Kidney (tissue), 14 donors: ENCODE measurements around the gene ENTHD1. TPM values are rescaled to one million over a fixed set of nuclear protein-coding genes. Genes with fewer than 3 reads are reported as not detected.

Experiments used
- DNase-seq, 5 donors: peaks; one replicate each; pipeline ENCODE4 v3.0.0-alpha.2; 2013 to 2020
- FAIRE-seq: peaks from 2 replicates; lab custom pipeline; 2012; peaks lifted over from hg19 to GRCh38; lab: Jason Lieb, UNC
- H3K27ac ChIP-seq, 2 donors: one replicate each; pipeline ENCODE4 v1.7.0; 2013; ENCODE audit warnings: low read depth in 2 of 2, low read length in 2 of 2, inconsistent platforms in 1 of 2
- H3K27me3 ChIP-seq: one replicate; pipeline ENCODE4 v1.7.1; 2013; ENCODE audit warnings: low read length, inconsistent platforms; ENCODE audit not compliant: control insufficient read depth, insufficient read depth
- H3K36me3 ChIP-seq, 3 donors: one replicate each; pipeline versions ENCODE4 v1.7.0 to v1.7.1; 2013; ENCODE audit warnings: low read length in 3 of 3, control low read depth in 1 of 3, inconsistent platforms in 1 of 3; ENCODE audit not compliant: insufficient read depth in 3 of 3, control insufficient read depth in 2 of 3
- H3K4me1 ChIP-seq, 3 donors: one replicate each; pipeline versions ENCODE4 v1.7.0 to v1.7.1; 2013; ENCODE audit warnings: low read length in 3 of 3, inconsistent platforms in 1 of 3, low read depth in 1 of 3; ENCODE audit not compliant: control insufficient read depth in 2 of 3, insufficient read depth in 2 of 3
- H3K4me3 ChIP-seq, 3 donors: one replicate each; pipeline versions ENCODE4 v1.7.0 to v1.8.1; 2013; ENCODE audit warnings: low read length in 3 of 3, control low read depth in 1 of 3, inconsistent platforms in 1 of 3
- H3K9ac ChIP-seq, 3 donors: one replicate each; pipeline versions ENCODE4 v1.7.0 to v1.7.1; 2013; ENCODE audit warnings: low read length in 3 of 3, control low read depth in 1 of 3, inconsistent platforms in 1 of 3
- H3K9me3 ChIP-seq, 3 donors: one replicate each; pipeline versions ENCODE4 v1.7.0 to v1.7.1; 2013; ENCODE audit warnings: low read length in 3 of 3, control low read depth in 1 of 3, inconsistent platforms in 1 of 3; ENCODE audit not compliant: control insufficient read depth in 2 of 3, insufficient read depth in 1 of 3
- intact Hi-C: fragments of 100-400 bp; cut with DNase I; formaldehyde crosslinking; loops from one replicate; pipeline ENCODE4 v1.11.1; 2022
- polyA plus RNA-seq: library from polyadenylated mRNA; stranded (reverse); fragments of 350-450 nt; fragmentation: Illumina TruSeq; extraction: RNeasy Lipid Tissue Mini Kit (QIAGEN cat#74804); gene quantifications from one replicate; pipeline ENCODE4 v1.2.3, GENCODE V29; 2014; ENCODE audit warnings: low read depth, low replicate concordance; ENCODE audit not compliant: insufficient read depth
- total RNA-seq: library from RNA; stranded (reverse); fragmentation: NEBNext Ultra II Directional; extraction: Animal tissue kit (Norgen Biotek cat#: 25700); gene quantifications from one replicate; pipeline ENCODE4 v1.2.1, GENCODE V29; 2021
- TF ChIP-seq, protein P1 (sequence below): IDR thresholded peaks from 3 replicates; pipeline ENCODE4 v1.5.1; 2012; ENCODE audit warnings: mild to moderate bottlenecking, moderate library complexity, borderline replicate concordance; ENCODE audit not compliant: insufficient read depth; ENCODE audit errors: extremely low read depth
- donor health status: control.
- donor health status: control.
- donor health status: control.
- donor health status: control.
- donor health status: control.
- donor health status: DM: yes; HTN: yes; CAD: no.
- donor health status: Normal renal cell carcinoma (clear cell type).

The ENTHD1 gene
- total and polyA plus RNA-seq, 2 donors from 2014 or later: not detected

DNA sequence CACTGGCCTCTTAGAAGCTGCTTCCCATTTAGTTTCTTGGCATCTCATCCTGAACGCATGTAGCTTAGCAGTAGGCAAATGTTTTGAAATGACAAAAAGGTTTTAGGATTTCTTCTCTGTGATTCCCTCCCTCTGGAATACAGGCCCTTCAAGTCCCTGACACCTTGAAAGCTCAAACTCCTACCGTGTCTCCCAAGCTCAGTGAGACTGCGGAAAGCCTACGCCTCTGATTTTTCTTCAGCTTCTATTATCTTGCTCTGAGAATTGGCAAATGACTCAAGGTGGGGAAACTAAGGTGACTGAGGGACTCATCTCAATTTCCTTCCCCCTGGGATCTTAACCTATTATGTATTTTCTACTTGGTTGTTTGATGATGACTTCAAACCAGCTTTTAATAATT, 130.3 kb downstream of the ENTHD1 start:
- H3K9me3 ChIP-seq: no peaks in the 10 kb centered on the region
- H3K36me3 ChIP-seq: no peaks in the 10 kb centered on the region
- H3K27ac ChIP-seq: no peak overlapping the region
- intact Hi-C loops: no loop called here
- H3K9ac ChIP-seq: no peak overlapping the region
- no peaks in the 10 kb centered on the region for H3K27me3 ChIP-seq
- TF ChIP-seq, protein P1, sequence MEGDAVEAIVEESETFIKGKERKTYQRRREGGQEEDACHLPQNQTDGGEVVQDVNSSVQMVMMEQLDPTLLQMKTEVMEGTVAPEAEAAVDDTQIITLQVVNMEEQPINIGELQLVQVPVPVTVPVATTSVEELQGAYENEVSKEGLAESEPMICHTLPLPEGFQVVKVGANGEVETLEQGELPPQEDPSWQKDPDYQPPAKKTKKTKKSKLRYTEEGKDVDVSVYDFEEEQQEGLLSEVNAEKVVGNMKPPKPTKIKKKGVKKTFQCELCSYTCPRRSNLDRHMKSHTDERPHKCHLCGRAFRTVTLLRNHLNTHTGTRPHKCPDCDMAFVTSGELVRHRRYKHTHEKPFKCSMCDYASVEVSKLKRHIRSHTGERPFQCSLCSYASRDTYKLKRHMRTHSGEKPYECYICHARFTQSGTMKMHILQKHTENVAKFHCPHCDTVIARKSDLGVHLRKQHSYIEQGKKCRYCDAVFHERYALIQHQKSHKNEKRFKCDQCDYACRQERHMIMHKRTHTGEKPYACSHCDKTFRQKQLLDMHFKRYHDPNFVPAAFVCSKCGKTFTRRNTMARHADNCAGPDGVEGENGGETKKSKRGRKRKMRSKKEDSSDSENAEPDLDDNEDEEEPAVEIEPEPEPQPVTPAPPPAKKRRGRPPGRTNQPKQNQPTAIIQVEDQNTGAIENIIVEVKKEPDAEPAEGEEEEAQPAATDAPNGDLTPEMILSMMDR: no peak
- DNase-seq (no peak), FAIRE-seq (no peak)
- no peak overlapping the region for H3K4me3 ChIP-seq
- no peaks in the 10 kb centered on the region for H3K4me1 ChIP-seq

DNA sequence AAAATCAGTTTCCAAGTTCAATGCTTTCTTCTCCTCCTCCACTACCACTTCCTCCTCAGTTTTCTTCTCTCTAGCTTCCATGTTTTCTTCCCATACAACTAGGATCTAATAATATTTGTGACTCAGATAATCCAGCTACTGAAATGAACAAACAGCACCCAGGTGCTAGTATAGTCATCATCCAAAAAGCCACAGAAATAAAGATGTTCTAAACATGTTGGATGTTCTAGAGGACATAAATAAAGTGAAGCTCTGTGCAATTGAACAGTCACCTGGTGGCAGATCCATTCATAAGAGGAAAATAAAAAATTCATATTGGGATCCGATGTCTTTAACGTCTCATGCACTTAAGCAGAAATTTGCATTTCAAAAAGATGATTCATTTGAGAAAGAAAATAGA, 142.8 kb downstream of the ENTHD1 start:
- H3K4me3 ChIP-seq: no peak overlapping the region
- FAIRE-seq (no peak), DNase-seq (no peak)
- H3K36me3 ChIP-seq: no peaks in the 10 kb centered on the region
- H3K9me3 ChIP-seq: no peaks in the 10 kb centered on the region
- H3K9ac ChIP-seq: no peak overlapping the region
- TF ChIP-seq, protein P1: no peak
- no peaks in the 10 kb centered on the region for H3K4me1 ChIP-seq
- no peaks in the 10 kb centered on the region for H3K27me3 ChIP-seq
- intact Hi-C loops: no loop called here
- no peak overlapping the region for H3K27ac ChIP-seq

DNA sequence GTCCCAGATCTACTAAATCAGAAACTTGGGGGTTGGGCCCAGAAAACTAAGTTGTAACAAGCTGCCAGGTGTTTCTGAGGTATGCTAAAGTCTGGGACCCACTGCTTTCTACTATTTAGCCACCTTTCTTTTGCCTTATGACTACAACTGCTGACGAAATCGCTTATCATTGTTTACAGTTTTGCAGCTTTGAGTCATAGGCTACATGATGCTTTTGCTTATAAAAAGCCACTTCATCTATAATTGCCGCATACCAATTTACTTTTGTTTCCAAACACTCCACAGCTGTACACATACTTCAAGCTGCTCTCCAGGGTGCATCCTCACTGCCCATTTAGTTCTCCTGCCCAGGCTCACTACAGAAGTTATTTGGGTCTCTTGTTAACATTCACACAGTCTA, 144.7 kb downstream of the ENTHD1 start:
- no peak for FAIRE-seq
- no peak overlapping the region for H3K9ac ChIP-seq

More for the DNA sequence above, 144.7 kb downstream of the ENTHD1 start:
- Histone ChIP-seq H3K9me3 (no peaks in the 10 kb centered on the region), H3K4me3 (no peak overlapping the region), H3K4me1 (no peaks in the 10 kb centered on the region), H3K36me3 (no peaks in the 10 kb centered on the region), H3K27ac (no peak overlapping the region), H3K27me3 (no peaks in the 10 kb centered on the region)
- TF ChIP-seq, protein P1: no peak
- intact Hi-C loops: no loop called here
- DNase-seq: no peak
